ENCODE results near the gene CST7.
"Not testable (repeated sequence)": the region's sequence is repeated elsewhere in the genome, so short reads cannot be mapped to it uniquely, and the experiment has no call there.

Gene CST7

DNA sequence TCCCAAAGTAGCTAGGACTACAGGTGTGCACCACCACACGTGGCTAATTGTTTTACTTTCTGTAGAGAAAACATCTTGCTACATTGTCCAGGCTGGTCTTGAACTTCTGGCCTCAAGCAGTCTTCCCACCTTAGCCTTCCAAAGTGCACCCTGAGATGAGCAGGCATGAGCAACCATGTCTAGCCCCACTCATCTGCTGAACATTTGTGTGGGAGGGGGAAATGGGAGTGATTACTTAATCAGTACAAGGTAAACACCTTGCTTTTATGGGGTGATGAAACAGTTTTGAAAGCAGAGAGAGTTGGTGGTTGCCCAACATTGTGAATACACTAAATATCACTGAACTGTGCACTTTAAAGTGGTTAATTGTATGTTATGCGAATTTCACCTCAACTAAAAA is 38.2 kb downstream of the CST7 start:
- no peak for DNase-seq

DNA sequence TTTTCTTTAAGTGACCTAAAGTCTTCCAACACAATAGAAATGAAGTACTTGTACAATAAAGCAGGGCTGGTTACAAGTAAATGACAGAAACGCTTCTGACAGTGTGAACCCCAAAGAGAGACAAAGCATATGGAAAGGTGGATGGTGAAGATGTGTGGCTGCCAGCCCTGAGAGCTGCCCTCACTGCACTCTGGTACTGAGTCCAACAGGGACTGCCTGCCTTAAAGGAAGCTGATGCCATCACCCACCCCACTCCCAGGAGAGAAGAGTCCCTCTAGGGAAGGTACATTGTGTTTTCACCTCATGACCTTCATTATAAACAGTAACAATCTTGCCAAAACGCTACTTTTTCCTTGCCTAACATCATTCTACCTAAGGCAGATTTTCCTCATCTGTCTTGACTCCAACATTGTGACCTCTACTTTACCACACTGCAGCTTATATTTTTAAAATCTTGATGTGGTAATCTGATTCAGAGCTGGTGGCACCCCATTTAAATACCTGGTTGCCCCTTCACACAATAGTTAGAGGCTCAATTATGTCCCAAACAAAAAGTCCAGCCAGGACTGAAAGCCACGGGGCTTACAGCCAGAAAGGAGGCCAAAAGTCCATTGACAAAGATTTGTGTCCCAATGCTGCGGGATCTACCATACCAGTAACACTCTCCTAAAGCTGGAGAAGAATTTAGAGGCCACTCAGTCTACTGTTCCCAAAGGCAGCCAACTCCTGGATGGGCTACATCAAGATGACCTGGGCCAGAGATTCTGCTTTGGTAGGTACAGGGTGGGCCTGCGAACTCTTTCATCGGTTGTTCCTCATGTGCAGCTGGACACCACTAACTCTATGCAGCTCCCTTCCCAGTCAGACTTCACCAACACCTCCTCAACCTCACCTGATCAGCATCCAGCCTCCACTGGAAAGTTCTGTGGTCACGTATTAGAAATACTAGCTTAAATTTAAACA is 39.1 kb downstream of the CST7 start:
- DNase-seq = no peak

DNA sequence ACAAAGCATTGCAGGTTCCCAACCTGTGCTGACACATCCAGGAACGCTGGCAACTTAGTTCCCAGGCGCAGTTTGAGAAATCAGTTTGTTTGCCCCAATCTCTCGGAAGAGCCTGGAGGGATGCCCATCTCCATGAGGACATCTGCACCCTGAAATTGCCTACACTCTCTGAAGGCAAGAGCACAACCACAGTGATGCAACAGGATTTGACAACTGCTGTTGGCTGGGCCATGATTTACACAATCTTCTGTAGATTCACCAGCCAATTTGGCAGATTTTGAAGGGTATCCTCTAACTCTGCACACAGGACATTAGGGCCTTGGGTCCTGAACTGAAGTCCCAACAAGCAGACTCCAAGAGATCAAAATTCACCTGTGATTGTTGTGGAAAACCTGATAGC is 40.1 kb downstream of the CST7 start:
- DNase-seq = no peak

DNA sequence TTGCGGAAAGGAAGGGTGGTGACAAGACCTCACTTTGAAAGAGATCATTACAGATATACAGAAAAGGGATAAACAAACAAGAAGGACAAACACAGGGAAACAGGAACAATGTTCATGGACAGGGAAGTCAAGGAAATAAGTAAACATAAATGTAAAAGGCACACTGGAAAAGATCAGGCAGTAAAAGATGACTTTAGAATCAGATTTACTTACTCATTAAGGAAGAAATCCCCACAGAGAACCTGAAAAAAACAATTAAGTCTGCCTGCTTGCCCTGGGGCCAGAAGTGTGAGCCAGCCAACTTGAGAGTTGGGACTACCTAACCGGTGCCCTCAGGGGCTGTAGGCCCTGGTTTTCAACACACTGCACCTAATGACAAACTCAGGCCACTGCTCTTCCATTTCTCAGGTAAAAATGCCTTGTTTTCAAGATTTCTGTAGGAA is 41.8 kb downstream of the CST7 start:
- peak; percentile 14 for DNase-seq

DNA sequence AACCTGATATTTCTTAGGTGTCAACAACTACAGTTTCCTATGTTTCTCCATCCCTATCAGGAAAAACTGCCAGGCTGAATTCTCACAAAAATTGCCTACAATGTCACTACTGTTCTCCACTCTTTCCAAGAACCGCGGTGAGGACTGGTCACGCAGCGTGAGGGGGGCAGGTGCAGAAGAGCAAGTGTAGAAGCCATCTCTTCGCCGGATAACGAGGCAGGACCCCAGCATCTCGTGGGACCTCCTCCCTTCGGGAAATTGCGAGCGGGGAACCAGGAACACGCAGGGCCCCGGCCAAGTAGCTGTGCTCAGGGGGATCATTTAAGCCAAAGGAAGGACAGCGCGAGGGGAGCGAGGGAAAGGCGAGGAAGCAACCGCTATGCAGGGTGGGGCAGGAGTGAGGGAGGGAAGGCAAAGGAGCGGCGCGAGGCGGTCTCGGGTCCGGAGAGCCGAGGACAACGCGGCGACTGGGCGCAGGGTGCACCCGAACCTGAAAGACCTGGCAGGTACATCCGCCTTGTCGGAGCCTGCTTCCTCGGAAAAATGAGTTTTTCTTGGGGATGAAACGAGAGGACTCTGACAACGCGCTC is 42.9 kb downstream of the CST7 start:
- no peak for DNase-seq

DNA sequence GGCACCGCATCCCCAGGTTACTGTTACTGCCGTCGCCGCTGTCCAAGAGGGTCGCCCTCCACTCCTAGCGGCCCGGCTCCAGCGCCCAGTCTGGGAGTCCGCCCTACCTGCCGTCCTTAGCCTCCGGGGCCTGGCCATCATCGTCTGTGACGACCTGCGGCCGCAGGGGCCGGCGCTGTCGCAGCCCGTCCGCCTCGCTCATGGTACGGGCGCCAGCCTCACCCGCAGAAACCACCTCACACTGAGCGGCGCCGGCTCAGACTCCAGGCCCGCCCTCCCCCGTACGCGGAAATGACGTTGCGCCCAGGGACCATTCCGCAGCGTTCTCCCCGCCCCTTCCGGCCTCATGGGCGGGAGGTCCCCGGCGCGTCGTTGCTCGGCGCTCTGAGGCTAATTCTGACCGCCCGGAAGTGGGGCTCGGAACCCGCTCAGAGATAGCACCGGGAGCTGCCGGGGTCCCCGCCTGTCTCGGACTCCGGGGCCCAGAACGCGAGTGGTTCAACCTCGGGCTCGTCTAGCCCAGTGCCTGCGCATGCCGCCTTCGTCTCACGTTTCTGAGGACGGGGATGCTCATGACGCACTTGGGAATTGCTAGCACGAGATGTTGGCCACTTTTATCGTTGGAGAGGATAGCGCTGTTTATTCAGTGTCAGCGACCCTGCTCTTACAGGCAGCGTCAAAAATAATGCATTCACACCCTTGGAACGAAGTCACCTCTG is 43.6 kb downstream of the CST7 start, which contains the start of gene APMAP:
APMAP (minus strand) TSS at position 265 of the 719 bp plus-strand sequence; CDS start at position 202, 63 bp downstream.
- DNase-seq = peak; percentile 86

DNA sequence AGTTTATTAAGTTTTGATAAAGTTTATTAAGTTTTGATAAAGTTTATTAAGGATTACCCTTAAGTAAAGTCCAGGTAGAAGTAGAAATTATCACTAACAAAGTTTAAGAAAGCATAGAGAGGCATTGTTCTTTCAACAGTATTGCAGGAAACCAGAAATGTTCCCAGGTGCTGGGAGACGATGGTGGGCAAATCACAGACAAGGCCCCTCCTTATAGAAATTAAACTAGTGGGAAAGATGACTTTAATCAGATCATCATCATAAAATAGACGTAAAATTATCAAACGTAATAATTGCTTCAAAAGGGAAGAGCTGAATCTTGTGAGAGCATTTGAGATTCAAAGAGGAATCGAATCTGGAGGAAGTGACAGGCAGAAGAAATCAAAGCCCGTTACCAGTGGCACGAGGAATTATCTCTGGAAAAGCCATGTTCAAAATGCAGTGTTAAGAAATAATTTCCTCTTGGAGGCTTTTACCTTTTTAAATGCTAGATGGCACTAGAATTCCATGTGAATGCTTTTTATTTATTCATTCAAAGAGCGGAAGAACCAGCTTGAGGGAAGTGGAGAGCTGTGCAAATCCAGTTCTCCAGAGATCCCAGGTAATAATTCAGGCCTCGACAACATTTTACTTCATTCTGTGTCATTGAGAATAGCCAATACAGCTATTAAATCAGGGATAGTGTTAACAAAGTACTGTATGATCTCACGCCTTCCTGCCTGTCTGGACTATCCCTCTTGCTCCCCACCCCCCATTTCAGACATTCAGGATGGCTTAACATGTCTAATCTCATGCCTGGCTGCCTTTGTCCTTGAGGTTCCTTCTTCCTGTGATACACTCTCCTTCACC is 44.5 kb downstream of the CST7 start:
- DNase-seq = no peak

DNA sequence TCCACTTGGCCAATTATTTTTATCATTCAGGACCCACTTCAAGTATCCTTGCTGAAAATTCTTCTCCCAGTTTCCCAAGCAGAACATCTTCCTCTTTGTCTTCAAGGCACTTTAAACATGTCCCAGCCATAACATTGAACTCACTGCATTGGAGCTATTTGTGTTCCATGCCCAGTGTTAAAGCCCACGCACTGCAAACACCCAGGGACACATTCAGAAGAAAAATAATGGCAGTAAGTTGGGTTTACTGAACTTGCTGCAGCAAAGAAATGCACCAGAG is 45.1 kb downstream of the CST7 start:
- DNase-seq = no peak

DNA sequence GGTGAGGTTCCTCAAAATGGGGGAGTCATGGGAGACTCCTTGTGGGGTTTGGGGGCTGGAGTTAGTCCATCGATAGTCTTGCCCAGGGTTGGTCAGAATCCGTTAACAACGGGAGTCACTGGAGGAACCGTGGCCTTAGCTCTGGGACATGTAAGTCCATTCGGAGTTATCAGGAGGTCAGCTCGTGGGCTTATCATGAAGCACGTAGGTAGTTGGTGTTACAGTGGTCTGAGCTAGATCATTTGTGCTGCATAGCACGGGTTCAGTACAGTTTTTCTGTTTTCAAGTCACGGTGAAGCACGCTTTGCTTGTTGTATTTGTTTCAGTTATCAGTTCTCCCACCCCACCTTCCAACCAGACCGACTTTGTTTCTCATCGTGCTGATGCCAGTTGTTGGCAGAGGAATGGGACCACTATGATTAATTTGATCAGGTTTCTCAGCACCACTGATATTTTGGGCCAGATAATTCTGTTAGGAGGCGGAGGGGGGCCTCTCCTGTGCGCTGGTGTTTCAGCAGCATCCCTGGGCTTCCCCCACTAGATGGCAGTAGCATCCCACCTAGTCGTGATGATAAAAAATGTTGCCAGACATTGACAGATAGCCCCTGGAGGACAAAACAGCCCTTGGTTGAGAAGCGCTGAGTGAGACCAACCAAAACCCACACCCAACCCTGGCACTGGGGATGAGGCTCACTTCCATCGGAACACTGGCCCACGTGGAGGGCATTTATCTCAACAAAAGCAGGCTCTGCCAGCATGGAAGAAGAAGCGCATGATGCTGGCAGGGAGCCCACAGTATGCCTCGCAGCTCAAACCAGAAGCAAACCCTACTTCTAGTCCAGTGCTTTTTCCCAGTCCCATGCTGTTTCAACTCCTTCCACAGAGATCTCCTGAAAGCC is 45.6 kb downstream of the CST7 start:
- DNase-seq = peak; percentile 78

DNA sequence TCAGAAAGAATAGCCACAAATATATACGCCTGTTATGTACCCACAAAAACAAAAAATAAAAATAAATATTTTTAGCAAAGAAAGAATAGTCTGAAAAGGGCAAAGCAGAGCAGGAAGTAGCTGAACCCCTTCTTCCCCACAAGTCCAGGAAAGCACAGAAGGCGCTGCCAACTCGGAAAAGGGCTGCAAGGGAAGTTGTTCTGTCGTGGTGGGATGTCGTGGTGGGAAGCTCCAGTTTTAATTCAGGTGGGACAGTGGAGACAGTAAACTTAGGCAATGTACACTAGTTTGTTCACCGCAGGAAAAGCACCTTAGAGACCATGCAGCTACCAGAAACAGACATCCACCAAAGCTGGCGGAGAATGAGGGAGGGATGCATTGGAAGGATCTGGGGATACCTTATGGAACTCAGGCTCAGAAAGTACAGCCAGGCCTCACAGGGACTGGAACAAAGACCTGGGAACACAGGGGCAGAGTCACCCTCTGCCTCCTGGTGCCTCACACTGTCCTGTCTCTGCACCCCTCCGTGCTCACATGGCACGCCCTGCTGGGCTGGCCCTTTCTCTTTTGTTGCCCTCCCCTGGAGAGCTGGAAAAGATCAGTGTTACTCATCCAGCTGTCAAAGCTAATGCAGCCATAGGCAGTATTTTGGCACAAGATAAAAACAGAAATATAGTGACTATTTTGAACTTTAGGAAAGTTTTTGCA is 46.8 kb downstream of the CST7 start:
- DNase-seq = no peak

DNA sequence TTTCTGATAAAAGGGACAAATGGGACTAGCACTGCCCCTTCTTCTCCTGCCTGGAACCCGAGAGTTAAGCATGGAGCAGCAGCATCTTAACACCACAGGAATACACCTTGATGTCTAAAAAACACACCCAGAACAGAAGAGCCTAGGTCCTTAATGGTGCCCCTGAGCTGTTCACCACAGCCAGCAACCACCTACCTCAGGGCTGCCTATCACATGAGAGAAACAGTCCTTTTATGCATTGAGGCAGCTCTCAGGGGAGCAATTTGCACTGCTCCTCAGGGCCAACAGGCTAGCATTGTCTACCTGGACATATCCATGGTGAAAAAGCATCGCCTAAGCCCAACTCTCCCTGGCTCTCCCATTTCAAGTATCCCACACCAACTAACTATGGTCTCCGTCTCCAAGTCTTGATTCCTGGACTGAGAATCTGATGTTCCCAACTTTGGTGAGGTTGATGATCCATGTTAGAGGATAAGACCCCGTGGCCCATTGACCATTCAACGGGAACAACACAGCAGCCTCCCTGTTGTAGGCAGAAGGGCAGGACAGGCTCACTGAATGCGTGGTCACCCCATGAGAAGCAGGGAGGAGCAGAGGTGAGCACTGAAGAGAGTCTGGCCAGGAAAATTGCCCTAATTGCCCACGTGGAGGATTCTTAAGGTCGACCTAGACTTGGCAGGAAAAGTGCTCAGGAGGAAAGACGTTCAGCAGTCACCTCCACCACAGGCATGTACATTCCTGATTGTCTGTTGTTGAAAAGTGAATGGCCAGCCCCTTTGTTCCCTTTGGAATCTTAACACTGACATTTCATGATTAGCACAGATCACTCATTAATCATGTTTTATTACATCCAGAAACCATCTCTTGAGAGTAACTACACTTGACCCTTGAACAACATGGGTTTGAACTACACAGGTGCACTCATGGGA is 47.6 kb downstream of the CST7 start:
- DNase-seq = no peak

DNA sequence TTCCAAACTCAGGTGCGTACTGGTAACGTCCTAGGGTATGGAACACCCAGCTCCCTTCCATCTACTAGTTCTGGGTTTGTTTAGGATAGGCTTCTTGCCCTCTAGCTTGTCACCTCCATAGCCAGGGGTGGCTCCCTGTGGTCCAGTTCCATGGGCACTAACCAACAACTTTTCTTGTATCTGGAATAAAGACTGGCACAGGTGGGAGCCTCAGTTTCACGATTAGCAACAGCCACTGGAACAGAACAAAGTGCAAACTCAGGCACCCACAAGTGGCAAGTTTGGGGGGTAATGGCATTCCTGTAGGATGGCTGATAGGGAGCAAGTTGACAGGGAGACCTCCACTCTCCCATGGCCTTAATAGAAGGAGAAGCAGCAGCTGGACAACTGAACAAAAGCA is 49.1 kb downstream of the CST7 start:
- DNase-seq = no peak

DNA sequence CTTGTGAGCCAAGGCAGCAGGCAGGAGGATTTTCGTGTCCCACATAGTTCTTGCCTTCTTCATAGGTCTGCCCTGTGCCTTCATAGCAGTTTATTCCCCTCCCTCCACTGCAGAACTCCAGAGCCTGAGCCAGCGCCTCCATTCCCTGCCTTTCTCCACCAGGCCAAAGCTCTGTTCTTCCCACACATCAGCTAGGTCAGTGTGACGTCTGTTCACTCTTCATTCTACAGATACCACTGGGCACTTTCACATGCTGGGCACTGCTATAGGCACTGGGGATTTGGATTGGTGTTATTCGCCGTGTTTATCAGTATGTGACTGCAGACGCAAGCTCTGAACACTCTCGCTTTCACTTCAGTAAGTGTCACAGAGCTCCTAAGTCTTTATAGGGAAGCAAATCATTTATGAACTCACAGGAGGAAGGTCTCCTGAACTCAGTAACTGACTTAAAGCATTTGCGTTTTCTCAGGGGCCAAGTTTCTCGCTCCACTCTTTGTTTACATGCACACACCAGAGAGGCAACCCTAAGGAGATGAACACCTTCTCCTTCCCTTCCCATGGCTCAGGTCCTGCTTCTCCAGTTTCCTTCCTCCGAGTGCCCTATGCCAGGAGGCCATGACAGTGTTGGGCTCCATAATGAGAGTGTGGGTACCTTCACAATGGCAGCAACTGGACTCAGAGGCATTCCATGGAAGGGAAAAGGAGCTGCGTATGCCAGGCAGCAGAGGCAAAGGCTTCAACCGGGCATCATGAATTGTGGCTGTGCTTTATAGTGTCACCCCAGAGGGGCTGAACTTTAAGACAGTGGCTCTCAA is 49.8 kb downstream of the CST7 start:
- no peak for DNase-seq

DNA sequence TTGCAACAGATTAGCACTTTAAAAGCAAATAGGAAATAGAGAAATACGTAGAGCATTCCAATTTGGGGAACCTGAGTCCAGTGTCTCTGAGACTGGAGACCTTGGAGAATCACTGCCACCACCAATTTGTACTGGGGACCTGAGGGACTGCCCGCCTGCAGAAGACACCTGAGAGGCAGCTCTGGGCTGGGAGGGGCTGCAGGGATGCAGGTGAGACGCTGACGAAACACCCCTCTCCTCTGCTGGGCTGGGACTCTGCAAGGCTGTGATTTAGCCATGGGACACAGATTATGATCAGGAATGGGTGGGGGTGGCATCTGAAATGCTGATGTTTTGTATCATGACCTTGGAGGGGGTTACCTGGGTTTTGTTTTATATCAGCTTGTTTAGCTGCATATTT is 50.5 kb downstream of the CST7 start:
- no peak for DNase-seq

DNA sequence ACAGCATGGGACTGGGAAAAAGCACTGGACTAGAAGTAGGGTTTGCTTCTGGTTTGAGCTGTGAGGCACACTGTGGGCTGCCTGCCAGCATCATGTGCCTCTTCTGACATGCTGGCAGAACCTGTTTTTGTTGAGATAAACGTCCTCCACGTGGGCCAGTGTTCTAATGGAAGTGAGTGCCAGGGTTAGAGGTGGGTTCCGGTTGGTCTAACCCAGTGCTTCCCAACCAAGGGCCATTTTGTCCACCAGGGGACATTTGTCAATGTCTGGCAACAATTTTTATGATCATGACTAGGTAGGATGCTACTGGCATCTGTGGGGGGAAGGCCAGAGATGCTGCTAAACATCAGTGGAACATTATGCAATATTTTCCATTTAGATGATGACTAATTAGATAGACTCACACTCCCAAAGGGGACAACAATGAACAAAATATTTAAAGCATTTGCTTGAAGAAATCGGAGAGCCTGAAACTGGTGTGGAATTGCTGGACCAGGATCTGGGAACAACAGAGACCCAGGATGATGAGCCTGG is 51.3 kb downstream of the CST7 start:
- DNase-seq = peak; percentile 67

DNA sequence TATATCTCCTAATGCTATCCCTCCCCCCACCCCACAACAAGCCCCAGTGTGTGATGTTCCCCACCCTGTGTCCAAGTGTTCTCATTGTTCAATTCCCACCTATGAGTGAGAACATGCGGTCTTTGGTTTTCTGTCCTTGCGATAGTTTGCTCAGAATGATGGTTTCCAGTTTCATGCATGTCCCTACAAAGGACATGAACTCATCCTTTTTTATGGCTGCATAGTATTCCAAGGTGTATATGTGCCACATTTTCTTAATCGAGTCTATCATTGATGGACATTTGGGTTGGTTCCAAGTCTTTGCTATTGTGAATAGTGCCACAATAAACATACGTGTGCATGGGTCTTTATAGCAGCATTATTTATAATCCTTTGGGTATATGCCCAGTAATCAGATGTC is 52.3 kb downstream of the CST7 start:
- not testable (repeated sequence) for DNase-seq

DNA sequence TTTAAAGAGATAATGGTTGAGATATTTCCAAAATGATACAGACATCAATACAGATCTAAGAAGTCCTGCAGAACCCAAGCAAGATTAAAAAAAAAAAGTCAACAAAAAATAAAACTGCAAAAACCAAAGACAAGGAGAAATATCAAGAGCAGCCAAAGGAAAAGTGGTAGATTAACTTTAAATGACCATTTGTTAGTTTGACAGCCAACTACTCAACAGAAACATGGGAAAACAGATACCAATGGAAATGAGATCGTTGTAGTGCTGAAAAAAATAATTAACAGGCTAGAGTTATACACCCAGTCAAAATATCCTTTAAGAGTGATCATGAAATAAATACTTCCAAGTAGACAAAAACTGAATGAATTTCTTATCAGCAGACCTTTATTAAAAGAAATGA is 53.9 kb downstream of the CST7 start:
- no peak for DNase-seq

DNA sequence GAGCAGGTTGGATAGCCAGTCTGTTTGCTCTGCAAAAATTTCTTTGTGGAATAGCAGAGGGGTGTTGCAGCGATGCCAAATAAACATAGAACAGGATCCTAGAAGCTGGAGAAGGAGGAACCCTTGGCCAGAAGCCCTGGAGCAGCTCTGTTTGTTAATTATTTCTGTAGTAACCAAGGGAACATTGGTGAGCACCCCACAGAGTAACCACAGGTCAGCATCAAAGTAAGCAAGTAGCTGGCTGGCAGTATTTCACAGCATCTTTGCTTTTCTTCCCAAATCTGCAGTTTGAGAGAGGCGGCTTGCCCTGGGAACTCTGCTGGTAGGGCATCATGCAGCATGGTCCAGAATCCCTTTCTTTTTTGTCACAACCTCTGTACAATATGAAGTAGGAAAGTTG is 56.2 kb downstream of the CST7 start:
- no peak for DNase-seq

DNA sequence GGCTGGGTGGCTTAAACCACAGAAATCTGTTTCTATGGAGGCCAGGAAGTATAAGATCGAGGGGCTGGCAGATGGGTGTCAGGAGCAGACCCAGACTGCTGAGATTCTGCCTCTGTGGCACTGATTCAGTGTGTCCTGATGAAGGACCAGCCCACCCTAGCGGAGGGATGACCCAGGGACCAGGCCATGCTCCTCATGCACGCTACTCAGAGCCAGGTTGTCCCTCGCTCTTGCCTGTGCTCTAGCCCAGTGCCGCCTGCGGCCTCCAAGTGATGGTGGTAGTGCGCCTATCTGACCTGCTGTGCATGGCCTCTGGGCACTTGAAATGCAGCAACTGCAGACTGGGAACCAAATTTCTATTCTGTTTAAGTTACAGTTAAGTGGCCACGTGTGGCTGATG is 56.6 kb downstream of the CST7 start:
- DNase-seq = no peak
